ENCODE results near the gene ZNF43. TPM values are rescaled to one million over a fixed set of nuclear protein-coding genes. Genes with fewer than 3 reads are reported as not detected.
"Not testable (repeated sequence)": the region's sequence is repeated elsewhere in the genome, so short reads cannot be mapped to it uniquely, and the experiment has no call there.

The ZNF43 gene
- total and polyA plus RNA-seq, 9 donors: 6.8 to 16.7 (median 12.0) TPM

- no peaks in the 10 kb centered on the region for H3K4me1 ChIP-seq (ENCODE audit: control insufficient read depth, insufficient read depth, low read length)
- 78% methylated on average over 1 of the region's 1 CpG for WGBS (ENCODE audit: insufficient coverage)
- peaks cover 36% of the 10 kb centered on the region for H3K9me3 ChIP-seq (replicated peaks; ENCODE audit: control insufficient read depth, low read depth, low read length)
- peaks cover 16% of the 10 kb centered on the region for H3K36me3 ChIP-seq (ENCODE audit: control insufficient read depth, insufficient read depth, low read length)
- H3K4me3 ChIP-seq (ENCODE audit: low read length): no peak overlapping the region
- H3K27me3 ChIP-seq (ENCODE audit: control insufficient read depth, insufficient read depth, low read length): no peaks in the 10 kb centered on the region
- no peak for DNase-seq
- no peak overlapping the region for H3K27ac ChIP-seq (ENCODE audit: low read length)
These were observed 11.3 kb downstream of the ZNF43 start for GRCh38 chr19:21824679-21825078.

- Histone ChIP-seq H3K27ac (ENCODE audit: low read length) (no peak overlapping the region), H3K9me3 (replicated peaks; ENCODE audit: control insufficient read depth, low read depth, low read length) (peaks cover 39% of the 10 kb centered on the region), H3K36me3 (ENCODE audit: control insufficient read depth, insufficient read depth, low read length) (peaks cover 23% of the 10 kb centered on the region), H3K4me1 (ENCODE audit: control insufficient read depth, insufficient read depth, low read length) (no peaks in the 10 kb centered on the region), H3K27me3 (ENCODE audit: control insufficient read depth, insufficient read depth, low read length) (no peaks in the 10 kb centered on the region), H3K4me3 (ENCODE audit: low read length) (no peak overlapping the region)
- DNase-seq: no peak
- no CpG with 5 or more reads among the region's 4 CpGs for WGBS (ENCODE audit: insufficient coverage)
These were observed 12.8 kb downstream of the ZNF43 start for GRCh38 chr19:21823224-21823623.

- Histone ChIP-seq H3K27ac (ENCODE audit: low read length) (no peak overlapping the region), H3K4me1 (ENCODE audit: control insufficient read depth, insufficient read depth, low read length) (no peaks in the 10 kb centered on the region), H3K36me3 (ENCODE audit: control insufficient read depth, insufficient read depth, low read length) (peaks cover 40% of the 10 kb centered on the region), H3K27me3 (ENCODE audit: control insufficient read depth, insufficient read depth, low read length) (no peaks in the 10 kb centered on the region), H3K9me3 (replicated peaks; ENCODE audit: control insufficient read depth, low read depth, low read length) (peaks cover 74% of the 10 kb centered on the region), H3K4me3 (ENCODE audit: low read length) (no peak overlapping the region)
- no CpG with 5 or more reads among the region's 4 CpGs for WGBS (ENCODE audit: insufficient coverage)
- no peak for DNase-seq
These were observed 23.5 kb downstream of the ZNF43 start for GRCh38 chr19:21812448-21812847.

GRCh38 chr19:21808400-21809000 lies 27.5 kb downstream of the ZNF43 start:
- not testable (repeated sequence) for DNase-seq; H3K4me3 ChIP-seq (ENCODE audit: low read length); H3K27me3 ChIP-seq (ENCODE audit: control insufficient read depth, insufficient read depth, low read length); H3K27ac ChIP-seq (ENCODE audit: low read length); H3K4me1 ChIP-seq (ENCODE audit: control insufficient read depth, insufficient read depth, low read length)
- Histone ChIP-seq H3K9me3 (replicated peaks; ENCODE audit: control insufficient read depth, low read depth, low read length) (peaks cover 60% of the 10 kb centered on the region), H3K36me3 (ENCODE audit: control insufficient read depth, insufficient read depth, low read length) (peaks cover 20% of the 10 kb centered on the region)
- WGBS (ENCODE audit: insufficient coverage): no CpG with 5 or more reads among the region's 3 CpGs

- Histone ChIP-seq H3K4me1 (ENCODE audit: control insufficient read depth, insufficient read depth, low read length) (no peaks in the 10 kb centered on the region), H3K27ac (ENCODE audit: low read length) (no peak overlapping the region), H3K9me3 (replicated peaks; ENCODE audit: control insufficient read depth, low read depth, low read length) (peaks cover 16% of the 10 kb centered on the region), H3K27me3 (ENCODE audit: control insufficient read depth, insufficient read depth, low read length) (no peaks in the 10 kb centered on the region), H3K4me3 (ENCODE audit: low read length) (no peak overlapping the region), H3K36me3 (ENCODE audit: control insufficient read depth, insufficient read depth, low read length) (no peaks in the 10 kb centered on the region)
- WGBS (ENCODE audit: insufficient coverage): 88% methylated on average over 1 of the region's 5 CpGs
- no peak for DNase-seq
These were observed 46.4 kb downstream of the ZNF43 start for GRCh38 chr19:21789466-21790085.

- no CpG with 5 or more reads among the region's 3 CpGs for WGBS (ENCODE audit: insufficient coverage)
- H3K36me3 ChIP-seq (ENCODE audit: control insufficient read depth, insufficient read depth, low read length): no peaks in the 10 kb centered on the region
- no peak overlapping the region for H3K4me3 ChIP-seq (ENCODE audit: low read length)
- no peak for DNase-seq
- H3K27ac ChIP-seq (ENCODE audit: low read length): no peak overlapping the region
- H3K9me3 ChIP-seq (replicated peaks; ENCODE audit: control insufficient read depth, low read depth, low read length): peaks cover 12% of the 10 kb centered on the region
- no peaks in the 10 kb centered on the region for H3K27me3 ChIP-seq (ENCODE audit: control insufficient read depth, insufficient read depth, low read length)
- no peaks in the 10 kb centered on the region for H3K4me1 ChIP-seq (ENCODE audit: control insufficient read depth, insufficient read depth, low read length)
These were observed 49.0 kb downstream of the ZNF43 start for GRCh38 chr19:21786936-21787335.

- not testable (repeated sequence) for H3K4me1 ChIP-seq (ENCODE audit: control insufficient read depth, insufficient read depth, low read length); DNase-seq; H3K36me3 ChIP-seq (ENCODE audit: control insufficient read depth, insufficient read depth, low read length); H3K4me3 ChIP-seq (ENCODE audit: low read length); H3K27ac ChIP-seq (ENCODE audit: low read length); H3K27me3 ChIP-seq (ENCODE audit: control insufficient read depth, insufficient read depth, low read length); H3K9me3 ChIP-seq (replicated peaks; ENCODE audit: control insufficient read depth, low read depth, low read length)
- WGBS (ENCODE audit: insufficient coverage): 96% methylated on average over 4 of the region's 30 CpGs
These were observed 60.2 kb downstream of the ZNF43 start for GRCh38 chr19:21775792-21776191.

GRCh38 chr19:21767065-21767800 lies 68.7 kb downstream of the ZNF43 start, which contains the start of gene ZNF100:
ZNF100 (minus strand) TSS chr19:21767579; CDS start chr19:21767429, 150 bp downstream.
- DNase-seq: peak; percentile 98
- 0% methylated on average over 30 of the region's 35 CpGs for WGBS (ENCODE audit: insufficient coverage)
- peaks cover 2% of the 10 kb centered on the region for H3K9me3 ChIP-seq (replicated peaks; ENCODE audit: control insufficient read depth, low read depth, low read length)
- no peaks in the 10 kb centered on the region for H3K4me1 ChIP-seq (ENCODE audit: control insufficient read depth, insufficient read depth, low read length)
- no peaks in the 10 kb centered on the region for H3K27me3 ChIP-seq (ENCODE audit: control insufficient read depth, insufficient read depth, low read length)
- peaks cover 25% of the 10 kb centered on the region for H3K36me3 ChIP-seq (ENCODE audit: control insufficient read depth, insufficient read depth, low read length)
- peak within 1 kb of the TSS; percentile 98 for H3K27ac ChIP-seq (ENCODE audit: low read length)
- H3K4me3 ChIP-seq (ENCODE audit: low read length): peak within 1 kb of the TSS; percentile 72

- Histone ChIP-seq H3K4me3 (ENCODE audit: low read length) (peak overlapping the region; percentile 72), H3K36me3 (ENCODE audit: control insufficient read depth, insufficient read depth, low read length) (peaks cover 31% of the 10 kb centered on the region), H3K27ac (ENCODE audit: low read length) (peak overlapping the region; percentile 98)
- not testable (repeated sequence) for H3K27me3 ChIP-seq (ENCODE audit: control insufficient read depth, insufficient read depth, low read length); H3K9me3 ChIP-seq (replicated peaks; ENCODE audit: control insufficient read depth, low read depth, low read length); DNase-seq; H3K4me1 ChIP-seq (ENCODE audit: control insufficient read depth, insufficient read depth, low read length)
- WGBS (ENCODE audit: insufficient coverage): 4% methylated on average over 5 of the region's 19 CpGs
These were observed 69.3 kb downstream of the ZNF43 start for GRCh38 chr19:21766705-21767064.

- no peaks in the 10 kb centered on the region for H3K4me1 ChIP-seq (ENCODE audit: control insufficient read depth, insufficient read depth, low read length)
- no peaks in the 10 kb centered on the region for H3K27me3 ChIP-seq (ENCODE audit: control insufficient read depth, insufficient read depth, low read length)
- peaks cover 35% of the 10 kb centered on the region for H3K36me3 ChIP-seq (ENCODE audit: control insufficient read depth, insufficient read depth, low read length)
- H3K4me3 ChIP-seq (ENCODE audit: low read length): no peak overlapping the region
- peaks cover 2% of the 10 kb centered on the region for H3K9me3 ChIP-seq (replicated peaks; ENCODE audit: control insufficient read depth, low read depth, low read length)
- H3K27ac ChIP-seq (ENCODE audit: low read length): no peak overlapping the region
- no peak for DNase-seq
These were observed 70.8 kb downstream of the ZNF43 start for GRCh38 chr19:21765151-21765550.
